ENCODE results near the gene CPZ.

CPZ gene

GRCh38 chr4:8596891-8597290 is 4.3 kb downstream of the CPZ start:
- TF ChIP-seq EZH2 (optimal IDR thresholded peaks at IDR 0.05; ENCODE audit: low read depth, low read length) (no peak), EZH2phosphoT487 (IDR thresholded peaks at IDR 0.05; ENCODE audit: low read length) (no peak), CTCF (IDR thresholded peaks at IDR 0.05; ENCODE audit: low read length) (no peak)
- Histone ChIP-seq H3K27ac (ENCODE audit: low read length) (no peak overlapping the region), H3K4me2 (ENCODE audit: low read depth, low read length) (no peak overlapping the region), H3K27me3 (replicated peaks; ENCODE audit: insufficient read depth, low read length) (peaks cover 93% of the 10 kb centered on the region), H3K9ac (ENCODE audit: low read length) (no peak overlapping the region), H3K4me1 (ENCODE audit: low read length) (no peaks in the 10 kb centered on the region), H4K20me1 (ENCODE audit: insufficient read depth, low read length) (no peaks in the 10 kb centered on the region), H3K4me3 (ENCODE audit: low read length) (no peak overlapping the region), H2AFZ (ENCODE audit: low read length) (no peak overlapping the region), H3K9me3 (replicated peaks; ENCODE audit: insufficient read depth, low read length) (no peaks in the 10 kb centered on the region), H3F3A (ENCODE audit: insufficient read depth, low read length) (no peaks in the 10 kb centered on the region), H3K9me2 (replicated peaks; ENCODE audit: insufficient read depth, low read length) (no peaks in the 10 kb centered on the region), H3K36me3 (replicated peaks; ENCODE audit: insufficient read depth, low read length) (no peaks in the 10 kb centered on the region), H3K79me2 (ENCODE audit: low read length) (no peaks in the 10 kb centered on the region)
- DNase-seq = no peak

DNA sequence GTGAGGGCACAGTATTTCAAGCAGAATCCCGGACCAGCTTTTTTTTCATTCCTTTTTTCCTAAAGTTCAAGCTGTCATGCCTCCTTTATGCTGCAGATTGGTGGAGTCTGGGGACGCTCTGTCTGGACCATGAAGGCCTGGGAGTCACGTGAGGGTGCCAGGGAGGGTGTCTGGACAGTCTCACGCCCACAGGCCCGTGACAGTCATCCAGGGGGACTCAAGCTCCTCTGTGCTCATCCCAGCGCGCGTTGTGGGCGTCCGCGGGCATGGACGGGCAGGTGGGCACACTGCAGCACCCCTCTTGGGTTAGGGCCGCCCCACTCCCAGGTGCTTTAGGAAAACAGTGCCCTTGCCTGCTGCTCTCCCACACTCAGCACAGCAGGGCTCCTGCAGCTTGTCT is 4.8 kb downstream of the CPZ start:
- H3K79me2 ChIP-seq (ENCODE audit: low read length) = no peaks in the 10 kb centered on the region
- H3K4me3 ChIP-seq (ENCODE audit: low read length) = no peak overlapping the region
- DNase-seq = no peak
- no peaks in the 10 kb centered on the region for H3K9me3 ChIP-seq (replicated peaks; ENCODE audit: insufficient read depth, low read length)
- no peaks in the 10 kb centered on the region for H3K4me1 ChIP-seq (ENCODE audit: low read length)
- H3K27ac ChIP-seq (ENCODE audit: low read length) = no peak overlapping the region
- peaks cover 93% of the 10 kb centered on the region for H3K27me3 ChIP-seq (replicated peaks; ENCODE audit: insufficient read depth, low read length)
- no peak overlapping the region for H2AFZ ChIP-seq (ENCODE audit: low read length)
- TF ChIP-seq EZH2 (optimal IDR thresholded peaks at IDR 0.05; ENCODE audit: low read depth, low read length) (no peak), EZH2phosphoT487 (IDR thresholded peaks at IDR 0.05; ENCODE audit: low read length) (no peak), CTCF (IDR thresholded peaks at IDR 0.05; ENCODE audit: low read length) (no peak)
- no peaks in the 10 kb centered on the region for H3F3A ChIP-seq (ENCODE audit: insufficient read depth, low read length)
- H3K9me2 ChIP-seq (replicated peaks; ENCODE audit: insufficient read depth, low read length) = no peaks in the 10 kb centered on the region
- H3K9ac ChIP-seq (ENCODE audit: low read length) = no peak overlapping the region
- H3K36me3 ChIP-seq (replicated peaks; ENCODE audit: insufficient read depth, low read length) = no peaks in the 10 kb centered on the region
- no peaks in the 10 kb centered on the region for H4K20me1 ChIP-seq (ENCODE audit: insufficient read depth, low read length)
- H3K4me2 ChIP-seq (ENCODE audit: low read depth, low read length) = no peak overlapping the region

DNA sequence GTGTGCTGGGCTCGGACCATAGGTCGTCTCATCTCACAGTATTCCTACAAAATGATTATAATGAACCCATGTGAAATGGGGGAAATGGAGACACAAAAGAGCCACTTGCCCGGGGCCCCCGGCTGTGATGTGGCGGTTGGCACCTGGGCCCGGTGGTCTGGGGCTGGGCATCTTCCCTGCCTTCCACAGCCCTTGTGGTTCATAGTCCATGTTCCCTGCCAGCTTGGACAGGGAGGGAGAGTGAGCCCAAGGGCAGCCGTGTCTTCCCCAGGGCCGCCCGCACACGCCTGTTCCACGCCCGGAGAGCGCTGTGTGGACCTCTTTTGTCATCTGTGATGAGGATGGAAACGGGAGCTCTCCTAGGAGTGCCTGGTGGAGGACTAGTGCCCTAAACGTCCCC is 5.2 kb downstream of the CPZ start:
- Histone ChIP-seq H3K9me2 (replicated peaks; ENCODE audit: insufficient read depth, low read length) (no peaks in the 10 kb centered on the region), H4K20me1 (ENCODE audit: insufficient read depth, low read length) (no peaks in the 10 kb centered on the region), H3K27me3 (replicated peaks; ENCODE audit: insufficient read depth, low read length) (peaks cover 93% of the 10 kb centered on the region), H3K9ac (ENCODE audit: low read length) (no peak overlapping the region), H3K9me3 (replicated peaks; ENCODE audit: insufficient read depth, low read length) (no peaks in the 10 kb centered on the region), H3K4me3 (ENCODE audit: low read length) (no peak overlapping the region), H3K79me2 (ENCODE audit: low read length) (no peaks in the 10 kb centered on the region), H3K4me2 (ENCODE audit: low read depth, low read length) (no peak overlapping the region), H3K36me3 (replicated peaks; ENCODE audit: insufficient read depth, low read length) (no peaks in the 10 kb centered on the region), H3K4me1 (ENCODE audit: low read length) (no peaks in the 10 kb centered on the region), H2AFZ (ENCODE audit: low read length) (no peak overlapping the region), H3K27ac (ENCODE audit: low read length) (no peak overlapping the region), H3F3A (ENCODE audit: insufficient read depth, low read length) (no peaks in the 10 kb centered on the region)
- DNase-seq = no peak
- TF ChIP-seq CTCF (IDR thresholded peaks at IDR 0.05; ENCODE audit: low read length) (no peak), EZH2 (optimal IDR thresholded peaks at IDR 0.05; ENCODE audit: low read depth, low read length) (no peak), EZH2phosphoT487 (IDR thresholded peaks at IDR 0.05; ENCODE audit: low read length) (no peak)
